ENCODE data around the gene HSPG2. TPM values are rescaled to one million over a fixed set of nuclear protein-coding genes. Genes with fewer than 3 reads are reported as not detected.

The HSPG2 gene
- total RNA-seq, 1 experiment from 2014 or later = 35.1 TPM

GRCh38 chr1:21938732-21939538 is 1.8 kb upstream of the HSPG2 start:
- peak overlapping the region; percentile 9; the same call in 1 of the 2 replicates for H3K27ac ChIP-seq (ENCODE audit: low read length)
- DNase-seq (no peak), ATAC-seq (no peak)
- no peaks in the 10 kb centered on the region for H3K9me2 ChIP-seq (replicated peaks; ENCODE audit: low read length)
- POLR2A ChIA-PET (ENCODE audit: unreplicated experiment) = no interaction called here
- H3K4me3 ChIP-seq (ENCODE audit: low read length) = no peak overlapping the region
- no peaks in the 10 kb centered on the region for H3K27me3 ChIP-seq (ENCODE audit: low read length)
- H3K79me2 ChIP-seq (ENCODE audit: low read length) = peaks cover 28% of the 10 kb centered on the region
- H3K4me1 ChIP-seq (ENCODE audit: insufficient read depth, low read length) = peaks cover 35% of the 10 kb centered on the region
- no peak overlapping the region for H3K9ac ChIP-seq (ENCODE audit: low read length)
- 0 out of 2 replicates have a peak overlapping the region, but pooled peaks have one; percentile 36 for H3K4me2 ChIP-seq (ENCODE audit: low read length)
- 0 out of 2 replicates have a peak overlapping the region, but pooled peaks have one; percentile 66 for H2AFZ ChIP-seq (ENCODE audit: low read length)
- no peaks in the 10 kb centered on the region for H4K20me1 ChIP-seq (ENCODE audit: low read length)
- no peaks in the 10 kb centered on the region for H3F3A ChIP-seq (ENCODE audit: low read length, unreplicated experiment)
- no peaks in the 10 kb centered on the region for H3K36me3 ChIP-seq (ENCODE audit: low read depth, low read length)
- TF ChIP-seq EZH2phosphoT487 (IDR thresholded peaks at IDR 0.05; ENCODE audit: borderline replicate concordance, low read length) (no peak), EZH2 (IDR thresholded peaks at IDR 0.05; ENCODE audit: low read length, unreplicated experiment) (no peak), CTCF (conservative IDR thresholded peaks at IDR 0.05; ENCODE audit: low read depth, low read length) (no peak)
- intact Hi-C loops (cut with micrococcal nuclease) = loop anchor here (10.0 kb wide), 1 partner anchor 154 kb away; the partner anchor contains the start of gene USP48
- H3K9me3 ChIP-seq (ENCODE audit: low read length) = no peaks in the 10 kb centered on the region
- CTCF ChIA-PET = no interaction called here
- BruUV-seq (replicated peaks) = no TSS peak

- Histone ChIP-seq H4K20me1 (ENCODE audit: low read length) (no peaks in the 10 kb centered on the region), H3F3A (ENCODE audit: low read length, unreplicated experiment) (no peaks in the 10 kb centered on the region), H2AFZ (ENCODE audit: low read length) (peak overlapping the region; percentile 74), H3K9me2 (replicated peaks; ENCODE audit: low read length) (no peaks in the 10 kb centered on the region), H3K4me1 (ENCODE audit: insufficient read depth, low read length) (peaks cover 44% of the 10 kb centered on the region), H3K27me3 (ENCODE audit: low read length) (no peaks in the 10 kb centered on the region), H3K9me3 (ENCODE audit: low read length) (no peaks in the 10 kb centered on the region), H3K4me3 (ENCODE audit: low read length) (peak overlapping the region; percentile 65), H3K4me2 (ENCODE audit: low read length) (peak overlapping the region; percentile 88), H3K36me3 (ENCODE audit: low read depth, low read length) (no peaks in the 10 kb centered on the region), H3K27ac (ENCODE audit: low read length) (peak overlapping the region; percentile 25), H3K9ac (ENCODE audit: low read length) (peak overlapping the region; percentile 70), H3K79me2 (ENCODE audit: low read length) (peaks cover 41% of the 10 kb centered on the region)
- DNase-seq (peak; percentile 84), ATAC-seq (peak; percentile 61)
- TF ChIP-seq EZH2phosphoT487 (IDR thresholded peaks at IDR 0.05; ENCODE audit: borderline replicate concordance, low read length) (no peak), CTCF (conservative IDR thresholded peaks at IDR 0.05; ENCODE audit: low read depth, low read length) (no peak), EZH2 (IDR thresholded peaks at IDR 0.05; ENCODE audit: low read length, unreplicated experiment) (no peak)
- ChIA-PET POLR2A (ENCODE audit: unreplicated experiment) (interaction anchor here (0.6 kb wide), 1 partner anchor 11 kb away, joined by 3 read pairs; no protein-coding TSS in a partner anchor), CTCF (no interaction called here)
- intact Hi-C loops (cut with micrococcal nuclease) = loop anchor here (10.0 kb wide), 1 partner anchor 153 kb away; the partner anchor contains the start of gene USP48
- BruUV-seq (replicated peaks) = TSS peak; percentile 62
Measured at GRCh38 chr1:21937372-21938121, 437 bp upstream of the HSPG2 start.

All from PC-3 (cell line).